Measurements from ENCODE around the gene TRIM54. TPM values are rescaled to one million over a fixed set of nuclear protein-coding genes. Genes with fewer than 3 reads are reported as not detected.
A peak's percentile ranks its signal among the peaks of the same experiment; 100 is the strongest.
"Not testable (repeated sequence)": the region's sequence is repeated elsewhere in the genome, so short reads cannot be mapped to it uniquely, and the experiment has no call there.

TRIM54 gene
- total RNA-seq, 2 experiments from 2014 or later, result not detected

DNA sequence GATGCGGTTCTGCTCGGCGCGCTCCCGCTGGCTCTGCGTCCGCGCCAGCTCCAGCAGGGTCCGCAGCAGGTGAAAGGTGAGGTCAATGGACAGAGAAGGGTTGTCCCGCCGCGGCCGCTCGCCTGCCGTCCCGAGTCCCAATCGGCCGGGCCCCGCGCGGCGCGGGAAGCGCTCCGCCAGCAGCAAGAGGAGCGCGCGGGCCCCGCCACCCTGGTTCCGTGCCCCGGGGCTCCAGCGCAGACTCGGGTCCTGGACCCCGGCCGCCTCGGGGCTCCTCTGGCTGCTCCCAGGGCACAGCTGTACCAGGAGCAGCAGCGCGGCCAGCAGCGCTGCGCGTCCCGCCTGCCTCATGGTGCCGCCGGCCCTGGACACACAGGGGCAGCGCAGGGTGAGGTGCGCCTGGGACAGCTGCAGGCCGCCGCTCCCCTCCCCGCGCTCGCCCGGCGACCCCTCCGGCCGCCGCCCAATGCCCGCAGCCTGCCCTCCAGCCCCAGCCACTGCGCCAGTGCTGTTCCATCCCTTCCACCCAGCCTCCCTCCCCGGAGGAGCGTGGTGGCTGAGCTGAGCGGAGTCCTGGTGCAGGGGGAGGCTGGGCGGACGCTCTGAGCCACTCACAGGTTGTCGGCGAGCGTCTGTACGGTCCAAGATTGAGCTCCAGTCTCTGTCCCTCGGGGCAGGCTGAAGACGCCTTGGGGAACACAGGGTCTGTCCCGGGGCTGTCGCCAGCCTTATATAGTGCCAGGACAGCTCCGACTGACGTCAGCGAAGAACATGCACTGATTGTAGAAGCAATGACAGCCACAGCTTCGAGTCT lies 25.5 kb downstream of the TRIM54 start:
- Mint-ChIP-seq H3K4me3 (no peak overlapping the region), H3K9me3 (no peaks in the 10 kb centered on the region), H3K27ac (no peak overlapping the region), H3K36me3 (ENCODE audit: low read depth) (peaks cover 29% of the 10 kb centered on the region), H3K4me1 (ENCODE audit: low read depth) (peaks cover 10% of the 10 kb centered on the region), H3K27me3 (ENCODE audit: low read depth) (peaks cover 12% of the 10 kb centered on the region)
- no peak for DNase-seq
- intact Hi-C loops (cut with micrococcal nuclease), result loop anchor here (10.0 kb wide), 1 partner anchor 463 kb away; the partner anchor contains the start of gene DPYSL5
- CTCF ChIA-PET, result no interaction called here

GRCh38 chr2:27308359-27308881 lies 26.2 kb downstream of the TRIM54 start, which contains the start of gene UCN:
UCN (minus strand) TSS chr2:27308445; CDS start chr2:27307895, 550 bp downstream.
- Mint-ChIP-seq H3K36me3 (ENCODE audit: low read depth) (peaks cover 29% of the 10 kb centered on the region), H3K4me3 (no peak within 1 kb of the TSS), H3K9me3 (no peaks in the 10 kb centered on the region), H3K27ac (no peak within 1 kb of the TSS), H3K4me1 (ENCODE audit: low read depth) (peaks cover 7% of the 10 kb centered on the region), H3K27me3 (ENCODE audit: low read depth) (peaks cover 12% of the 10 kb centered on the region)
- intact Hi-C loops (cut with micrococcal nuclease), result loop anchor here (10.0 kb wide), 1 partner anchor 464 kb away; the partner anchor contains the start of gene DPYSL5
- CTCF ChIA-PET, result no interaction called here
- no peak for DNase-seq

DNA sequence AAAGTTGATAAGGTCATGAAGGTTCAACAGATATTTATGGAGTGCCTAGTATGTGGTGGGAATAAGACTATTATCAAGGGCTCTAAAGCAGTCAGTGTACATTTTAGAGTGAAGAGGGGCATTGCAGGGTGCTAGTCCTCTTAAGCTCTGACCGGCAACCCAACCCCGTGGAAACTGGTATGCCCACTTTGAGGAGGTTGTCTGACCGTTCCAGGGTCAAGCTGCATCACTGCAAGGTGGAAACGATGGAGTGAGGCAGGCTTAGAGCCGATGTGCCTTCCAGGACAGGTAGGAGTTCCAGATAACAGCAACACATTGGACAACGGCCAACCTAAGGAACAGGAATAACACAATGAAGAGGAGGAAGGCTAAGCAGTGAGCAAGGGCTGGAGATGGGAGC lies 27.4 kb downstream of the TRIM54 start:
- Mint-ChIP-seq H3K4me3 (no peak overlapping the region), H3K36me3 (ENCODE audit: low read depth) (peaks cover 29% of the 10 kb centered on the region), H3K27ac (no peak overlapping the region), H3K4me1 (ENCODE audit: low read depth) (peaks cover 7% of the 10 kb centered on the region), H3K9me3 (no peaks in the 10 kb centered on the region), H3K27me3 (ENCODE audit: low read depth) (peaks cover 12% of the 10 kb centered on the region)
- intact Hi-C loops (cut with micrococcal nuclease), result loop anchor here (10.0 kb wide), 1 partner anchor 465 kb away; the partner anchor contains the start of gene DPYSL5
- CTCF ChIA-PET, result no interaction called here
- no peak for DNase-seq

DNA sequence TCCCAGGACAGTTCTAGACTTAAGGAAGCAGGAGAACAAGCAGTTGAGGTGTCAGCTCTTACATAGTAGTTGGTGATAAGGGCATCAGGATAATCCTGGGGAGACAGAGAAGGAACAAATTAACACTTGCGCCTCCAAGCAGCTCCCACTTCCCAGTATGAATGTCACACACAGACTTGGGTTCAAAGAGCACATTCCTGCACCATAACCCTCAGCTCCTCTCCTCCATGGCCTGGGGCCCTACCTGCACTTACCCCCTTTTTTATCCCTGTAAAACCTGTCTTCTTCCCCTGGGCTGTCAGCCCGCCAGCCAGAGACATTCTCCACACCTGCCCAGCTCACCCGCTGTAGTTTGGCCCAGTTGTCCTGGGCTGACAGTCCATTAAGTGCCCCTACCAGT lies 29.9 kb downstream of the TRIM54 start:
- CTCF ChIA-PET, result interaction anchor here (1.0 to 1.3 kb wide), 2 partner anchors 10 to 29 kb away, joined by 4 to 6 read pairs; no protein-coding TSS in a partner anchor
- H3K4me1 Mint-ChIP-seq (ENCODE audit: low read depth), result peaks cover 2% of the 10 kb centered on the region

GRCh38 chr2:27313882-27314645 lies 31.8 kb downstream of the TRIM54 start:
- no peaks in the 10 kb centered on the region for H3K9me3 Mint-ChIP-seq
- H3K4me1 Mint-ChIP-seq (ENCODE audit: low read depth), result no peaks in the 10 kb centered on the region
- H3K27ac Mint-ChIP-seq, result no peak overlapping the region
- peaks cover 28% of the 10 kb centered on the region for H3K36me3 Mint-ChIP-seq (ENCODE audit: low read depth)
- H3K4me3 Mint-ChIP-seq, result no peak overlapping the region
- CTCF ChIA-PET, result interaction anchor here (0.8 to 1.8 kb wide), 3 partner anchors 8 to 66 kb away, joined by 3 to 6 read pairs (median 4); no protein-coding TSS in a partner anchor
- no peaks in the 10 kb centered on the region for H3K27me3 Mint-ChIP-seq (ENCODE audit: low read depth)
- intact Hi-C loops (cut with micrococcal nuclease), result no loop called here
- no peak for DNase-seq

More for the DNA sequence above, 29.9 kb downstream of the TRIM54 start:
- no peak for DNase-seq
- Mint-ChIP-seq H3K9me3 (no peaks in the 10 kb centered on the region), H3K36me3 (ENCODE audit: low read depth) (peaks cover 31% of the 10 kb centered on the region), H3K27ac (no peak overlapping the region), H3K27me3 (ENCODE audit: low read depth) (no peaks in the 10 kb centered on the region), H3K4me3 (no peak overlapping the region)
- intact Hi-C loops (cut with micrococcal nuclease), result no loop called here

DNA sequence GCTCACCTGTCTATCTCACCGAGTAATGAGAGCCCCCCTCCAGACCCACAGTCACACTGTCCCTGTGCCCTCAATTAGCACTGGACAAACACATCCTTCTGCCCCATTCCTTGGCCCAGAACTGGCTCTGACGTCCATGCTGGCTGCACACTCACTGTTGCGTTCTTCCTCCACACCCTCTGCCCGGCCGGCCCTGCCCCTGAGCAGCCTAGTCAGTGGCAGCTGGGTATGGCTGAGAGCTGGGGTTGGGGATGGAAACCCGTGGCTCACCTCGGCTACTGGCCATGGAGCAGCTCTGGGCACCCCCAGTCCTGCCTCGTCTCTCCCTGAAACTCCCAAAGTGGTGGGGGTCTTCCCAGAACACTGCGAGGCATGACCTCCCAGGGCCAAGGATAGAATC lies 32.5 kb downstream of the TRIM54 start:
- CTCF ChIA-PET, result interaction anchor here (0.8 to 1.8 kb wide), 3 partner anchors 9 to 67 kb away, joined by 3 to 6 read pairs (median 4); no protein-coding TSS in a partner anchor
- Mint-ChIP-seq H3K4me1 (ENCODE audit: low read depth) (no peaks in the 10 kb centered on the region), H3K36me3 (ENCODE audit: low read depth) (peaks cover 23% of the 10 kb centered on the region), H3K27ac (no peak overlapping the region), H3K4me3 (no peak overlapping the region), H3K9me3 (no peaks in the 10 kb centered on the region), H3K27me3 (ENCODE audit: low read depth) (no peaks in the 10 kb centered on the region)
- no peak for DNase-seq
- intact Hi-C loops (cut with micrococcal nuclease), result no loop called here

GRCh38 chr2:27315122-27315521 lies 32.9 kb downstream of the TRIM54 start:
- CTCF ChIA-PET, result interaction anchor here (1.0 to 1.8 kb wide), 2 partner anchors 10 to 12 kb away, joined by 3 to 6 read pairs; no protein-coding TSS in a partner anchor
- no peaks in the 10 kb centered on the region for H3K27me3 Mint-ChIP-seq (ENCODE audit: low read depth)
- H3K4me1 Mint-ChIP-seq (ENCODE audit: low read depth), result no peaks in the 10 kb centered on the region
- H3K4me3 Mint-ChIP-seq, result no peak overlapping the region
- H3K9me3 Mint-ChIP-seq, result no peaks in the 10 kb centered on the region
- no peak for DNase-seq
- intact Hi-C loops (cut with micrococcal nuclease), result no loop called here
- H3K36me3 Mint-ChIP-seq (ENCODE audit: low read depth), result peaks cover 21% of the 10 kb centered on the region
- no peak overlapping the region for H3K27ac Mint-ChIP-seq

DNA sequence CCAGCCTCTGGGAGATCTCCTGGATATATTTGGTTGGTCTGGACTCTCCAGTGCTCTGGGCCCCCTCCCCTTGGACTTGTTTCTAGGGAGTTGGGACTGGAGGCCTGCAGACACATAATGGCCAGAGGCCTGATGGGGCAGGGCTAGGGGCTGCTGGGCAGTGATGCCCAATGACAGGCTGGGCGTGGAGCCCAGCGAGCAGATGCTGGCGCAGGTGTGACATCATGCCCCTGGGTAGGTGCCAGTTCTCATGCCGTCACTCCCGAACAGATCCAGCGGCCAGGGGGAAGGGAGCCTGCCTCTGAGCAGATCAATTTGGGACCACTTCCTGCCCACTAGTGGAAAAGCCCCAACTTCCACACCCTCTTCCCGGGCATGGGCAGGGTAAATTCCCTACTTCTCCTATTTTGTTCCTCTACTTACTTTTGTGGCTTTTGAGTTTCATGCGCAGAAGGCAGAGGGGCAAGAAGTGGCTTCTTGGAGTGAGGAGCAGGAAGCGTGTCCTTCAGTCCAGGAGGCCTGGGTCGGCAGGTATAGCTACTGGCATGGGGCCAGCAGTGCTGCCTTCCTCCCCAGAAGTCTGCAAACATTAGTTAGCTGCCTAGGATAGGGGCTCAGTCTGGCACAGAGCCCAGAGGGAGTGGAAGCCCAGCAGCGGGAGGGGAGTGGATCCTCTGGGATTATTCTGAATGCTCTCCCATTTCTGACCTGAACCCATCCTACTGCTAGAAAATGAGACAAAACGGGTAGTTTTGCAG lies 34.6 kb downstream of the TRIM54 start:
- no peak overlapping the region for H3K4me3 Mint-ChIP-seq
- intact Hi-C loops (cut with micrococcal nuclease), result no loop called here
- no peak for DNase-seq
- H3K27ac Mint-ChIP-seq, result no peak overlapping the region
- peaks cover 11% of the 10 kb centered on the region for H3K36me3 Mint-ChIP-seq (ENCODE audit: low read depth)
- CTCF ChIA-PET, result interaction anchor here (1.3 kb wide), 1 partner anchor 14 kb away, joined by 5 read pairs; no protein-coding TSS in a partner anchor
- no peaks in the 10 kb centered on the region for H3K27me3 Mint-ChIP-seq (ENCODE audit: low read depth)
- peaks cover 5% of the 10 kb centered on the region for H3K4me1 Mint-ChIP-seq (ENCODE audit: low read depth)
- no peaks in the 10 kb centered on the region for H3K9me3 Mint-ChIP-seq

- intact Hi-C loops (cut with micrococcal nuclease); H3K27me3 Mint-ChIP-seq (ENCODE audit: low read depth); H3K27ac Mint-ChIP-seq; H3K4me3 Mint-ChIP-seq; DNase-seq; H3K9me3 Mint-ChIP-seq: not testable (repeated sequence)
- H3K36me3 Mint-ChIP-seq (ENCODE audit: low read depth), result peaks cover 11% of the 10 kb centered on the region
- CTCF ChIA-PET, result interaction anchor here (1.1 to 1.7 kb wide), 2 partner anchors 17 to 50 kb away, joined by 3 to 5 read pairs; partner anchors contain the start of gene EIF2B4
- H3K4me1 Mint-ChIP-seq (ENCODE audit: low read depth), result peaks cover 14% of the 10 kb centered on the region
Measured at GRCh38 chr2:27319839-27320238, 37.6 kb downstream of the TRIM54 start.

GRCh38 chr2:27320958-27321543 lies 38.8 kb downstream of the TRIM54 start:
- intact Hi-C loops (cut with micrococcal nuclease), result no loop called here
- no peak overlapping the region for H3K27ac Mint-ChIP-seq

DNA sequence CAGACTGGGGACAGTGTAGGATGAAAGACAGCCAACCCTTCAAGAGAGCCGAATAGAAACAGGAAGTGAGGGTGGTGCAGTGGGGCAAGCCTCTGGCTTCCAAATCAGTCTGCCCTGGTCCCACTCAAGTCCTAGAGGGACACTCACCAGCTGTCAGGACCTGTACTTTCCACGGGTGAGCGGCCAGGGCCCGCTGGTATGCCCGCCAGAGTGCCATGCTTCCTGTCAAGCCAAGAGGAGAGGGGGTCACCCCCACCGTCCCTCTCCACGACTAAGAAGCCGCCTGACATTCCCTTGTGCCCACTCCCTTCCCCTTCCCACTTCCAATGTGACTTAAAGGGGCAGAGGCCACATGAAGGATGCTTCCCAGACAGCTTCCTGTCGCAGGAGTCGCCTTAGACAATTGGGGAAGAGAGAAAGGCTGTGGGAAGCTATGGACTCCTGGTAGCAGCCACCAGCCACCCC lies 40.1 kb downstream of the TRIM54 start:
- Mint-ChIP-seq H3K27me3 (ENCODE audit: low read depth) (no peaks in the 10 kb centered on the region), H3K9me3 (no peaks in the 10 kb centered on the region), H3K27ac (peak overlapping the region; percentile 85), H3K36me3 (ENCODE audit: low read depth) (peaks cover 19% of the 10 kb centered on the region), H3K4me3 (peak overlapping the region; percentile 84), H3K4me1 (ENCODE audit: low read depth) (peaks cover 14% of the 10 kb centered on the region)
- CTCF ChIA-PET, result interaction anchor here (0.6 to 2.3 kb wide), 5 partner anchors 19 to 360 kb away, joined by 3 to 13 read pairs (median 4); no protein-coding TSS in a partner anchor
- DNase-seq, result no peak
- intact Hi-C loops (cut with micrococcal nuclease), result loop anchor here (1.0 to 2.0 kb wide), 3 partner anchors 106 to 361 kb away; partner anchors contain the start of genes IFT172 and NRBP1

More at GRCh38 chr2:27320958-27321543, 38.8 kb downstream of the TRIM54 start:
- Mint-ChIP-seq H3K27me3 (ENCODE audit: low read depth) (no peaks in the 10 kb centered on the region), H3K9me3 (no peaks in the 10 kb centered on the region), H3K36me3 (ENCODE audit: low read depth) (peaks cover 11% of the 10 kb centered on the region), H3K4me1 (ENCODE audit: low read depth) (peaks cover 14% of the 10 kb centered on the region), H3K4me3 (no peak overlapping the region)
- CTCF ChIA-PET, result interaction anchor here (0.6 to 1.2 kb wide), 2 partner anchors 18 to 175 kb away, joined by 4 to 7 read pairs; no protein-coding TSS in a partner anchor
- no peak for DNase-seq

Data from activated naive CD4-positive, alpha-beta T cell treated with anti-CD3 and anti-CD28 coated beads for 36 hours (primary cell).